Liver (tissue), 9 donors: ENCODE data around the gene IDI2. TPM values are rescaled to one million over a fixed set of nuclear protein-coding genes. Genes with fewer than 3 reads are reported as not detected.
A peak's percentile ranks its signal among the peaks of the same experiment; 100 is the strongest.

Experiments used
- DNase-seq: peaks from one replicate; pipeline ENCODE4 v3.0.0-alpha.2; 2017; ENCODE audit warnings: low spot score
- H3K27ac ChIP-seq, 2 donors: one replicate each; pipeline ENCODE4 v1.7.0; 2013; ENCODE audit warnings: inconsistent platforms in 2 of 2, low read length in 2 of 2, control low read depth in 1 of 2, low read depth in 1 of 2, mild to moderate bottlenecking in 1 of 2
- H3K27me3 ChIP-seq, 4 donors: one replicate each; pipeline versions ENCODE4 v1.6.1 to v1.7.0; 2013; ENCODE audit warnings: low read length in 3 of 4, inconsistent platforms in 1 of 4, mild to moderate bottlenecking in 1 of 4, moderate library complexity in 1 of 4; ENCODE audit not compliant: control insufficient read depth in 4 of 4, insufficient read depth in 4 of 4
- H3K36me3 ChIP-seq, 4 donors: one replicate each; pipeline versions ENCODE4 v1.6.1 to v1.7.0; 2013; ENCODE audit warnings: low read length in 3 of 4, mild to moderate bottlenecking in 3 of 4, low read depth in 1 of 4, moderate library complexity in 1 of 4; ENCODE audit not compliant: control insufficient read depth in 4 of 4, insufficient read depth in 3 of 4
- H3K4me1 ChIP-seq, 4 donors: one replicate each; pipeline versions ENCODE4 v1.6.1 to v1.7.0; 2013; ENCODE audit warnings: low read length in 3 of 4, mild to moderate bottlenecking in 3 of 4, moderate library complexity in 1 of 4; ENCODE audit not compliant: control insufficient read depth in 4 of 4, insufficient read depth in 4 of 4
- H3K4me3 ChIP-seq, 3 donors: one replicate each; pipeline versions ENCODE4 v1.6.1 to v1.7.0; 2013; ENCODE audit warnings: low read length in 3 of 3, control low read depth in 1 of 3, low read depth in 1 of 3, mild to moderate bottlenecking in 1 of 3
- H3K9ac ChIP-seq, 2 donors: one replicate each; pipeline ENCODE4 v1.7.0; 2013; ENCODE audit warnings: low read length in 2 of 2, mild to moderate bottlenecking in 2 of 2, moderate library complexity in 2 of 2, control low read depth in 1 of 2, low read depth in 1 of 2
- H3K9me3 ChIP-seq, 4 donors: one replicate each; pipeline versions ENCODE4 v1.6.1 to v1.7.0; 2013; ENCODE audit warnings: low read length in 3 of 4; ENCODE audit not compliant: control insufficient read depth in 4 of 4
- EGR1 ChIP-seq, 2 donors: IDR thresholded peaks; 2 replicates each; pipeline ENCODE4 v1.6.1; 2016 to 2018; ENCODE audit warnings: antibody characterized with exemption in 2 of 2, low read depth in 2 of 2
- FOXA1 ChIP-seq: IDR thresholded peaks from 2 replicates; pipeline ENCODE4 v1.6.1; 2016; ENCODE audit warnings: antibody characterized with exemption
- FOXA2 ChIP-seq: IDR thresholded peaks from 2 replicates; pipeline ENCODE4 v1.6.1; 2016; ENCODE audit warnings: antibody characterized with exemption
- GABPA ChIP-seq, 2 donors: IDR thresholded peaks in 1 of 2; conservative IDR thresholded peaks in 1 of 2; 2 replicates each; pipeline ENCODE4 v1.6.1; 2016; ENCODE audit warnings: antibody characterized with exemption in 2 of 2, mild to moderate bottlenecking in 1 of 2, moderate library complexity in 1 of 2
- HNF4A ChIP-seq, 2 donors: conservative IDR thresholded peaks; 2 replicates each; pipeline ENCODE4 v1.6.1; 2016; ENCODE audit warnings: antibody characterized with exemption in 2 of 2, mild to moderate bottlenecking in 2 of 2
- HNF4G ChIP-seq: IDR thresholded peaks from 2 replicates; pipeline ENCODE4 v1.6.1; 2016; ENCODE audit warnings: antibody characterized with exemption
- NR2F2 ChIP-seq: IDR thresholded peaks from 2 replicates; pipeline ENCODE4 v1.6.1; 2016; ENCODE audit warnings: antibody characterized with exemption
- RAD21 ChIP-seq, 2 donors: IDR thresholded peaks; 2 replicates each; pipeline ENCODE4 v1.6.1; 2016; ENCODE audit warnings: antibody characterized with exemption in 2 of 2, mild to moderate bottlenecking in 2 of 2
- RXRA ChIP-seq, 2 donors: IDR thresholded peaks; 2 replicates each; pipeline ENCODE4 v1.6.1; 2017 to 2018; ENCODE audit warnings: antibody characterized with exemption in 2 of 2, mild to moderate bottlenecking in 1 of 2
- SP1 ChIP-seq: IDR thresholded peaks from 2 replicates; pipeline ENCODE4 v1.6.1; 2018; ENCODE audit warnings: antibody characterized with exemption, mild to moderate bottlenecking
- TAF1 ChIP-seq: conservative IDR thresholded peaks from 2 replicates; pipeline ENCODE4 v1.6.1; 2016; ENCODE audit warnings: antibody characterized with exemption, mild to moderate bottlenecking
- YY1 ChIP-seq: IDR thresholded peaks from 2 replicates; pipeline ENCODE4 v1.6.1; 2016; ENCODE audit warnings: antibody characterized with exemption, mild to moderate bottlenecking
- WGBS: extraction: QIAGEN DNeasy Blood & Tissue Kit; methylation state at CpG from one replicate; pipeline ENCODE4 v1.1.7; 2013; 5-methylcytosine and 5-hydroxymethylcytosine counted together
- polyA plus RNA-seq, 2 donors: library from polyadenylated mRNA; stranded (reverse) in 1 of 2; unstranded in 1 of 2; fragments of 200-250 nt in 1 of 2; fragments of >200 nt in 1 of 2; fragmentation: Nextera tagmentation in 1 of 2; extraction: Ambion mirVana in 1 of 2; gene quantifications; one replicate each; pipeline versions ENCODE4 v1.2.1 to v1.2.3, GENCODE V29; 2013 to 2015
- total RNA-seq, 2 donors: library from RNA; depleted of rRNA; stranded (reverse); fragments of >200 nt; gene quantifications; one replicate each; pipeline ENCODE4 v1.2.3, GENCODE V29; 2014
- TF ChIP-seq, protein P1 (sequence below): IDR thresholded peaks from 2 replicates; pipeline ENCODE4 v1.6.1; 2016; ENCODE audit warnings: antibody characterized with exemption
- TF ChIP-seq, protein P2 (sequence below): fragments of 150-350 bp; IDR thresholded peaks from 2 replicates; pipeline ENCODE4 v1.5.1; 2017; ENCODE audit warnings: improper control_type of control experiment, low read depth, low read length; ENCODE audit not compliant: missing input control
- TF ChIP-seq, protein P3 (sequence below): IDR thresholded peaks from 2 replicates; pipeline ENCODE4 v1.6.1; 2016; ENCODE audit warnings: antibody characterized with exemption
- TF ChIP-seq, protein P4 (sequence below): IDR thresholded peaks from 2 replicates; pipeline ENCODE4 v1.6.1; 2016; ENCODE audit warnings: antibody characterized with exemption, mild to moderate bottlenecking
- donor health status: healthy.
- donor health status: healthy.
- donor health status: healthy.
- donor health status: healthy.
- donor health status: healthy.

Gene IDI2
- total and polyA plus RNA-seq, 4 donors: not detected

DNA sequence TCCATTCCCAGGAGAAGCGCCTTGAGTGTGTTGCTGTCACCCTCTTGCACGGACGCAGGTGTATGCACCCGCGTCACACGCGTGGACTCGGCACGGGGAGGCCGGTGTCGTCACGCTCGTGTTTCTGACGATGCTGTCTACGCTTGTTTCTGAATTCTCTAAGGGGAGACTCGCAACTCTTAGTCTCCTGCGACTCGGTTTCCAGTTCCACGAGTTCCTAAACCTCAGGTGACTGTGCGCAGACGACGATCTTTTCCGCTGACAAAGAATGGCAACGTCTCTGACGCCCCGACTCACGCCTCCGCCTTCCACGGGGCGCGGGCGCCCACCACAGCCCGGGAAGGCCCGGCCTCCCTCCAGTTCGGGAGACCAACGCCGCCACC is 22.7 kb upstream of the IDI2 start:
- WGBS: under 1% methylated on average over 37 of the region's 37 CpGs
- Histone ChIP-seq H3K27ac (peak overlapping the region; percentile 96 to 99), H3K9ac (peak overlapping the region; percentile 76 to 92), H3K27me3 (no peaks in the 10 kb centered on the region), H3K4me1 (peaks cover 0 to 60% (median 26%) of the 10 kb centered on the region in 4 donors), H3K9me3 (no peaks in the 10 kb centered on the region), H3K36me3 (peaks cover 3 to 7% (median 5%) of the 10 kb centered on the region in 4 donors), H3K4me3 (peak overlapping the region; percentile 81 to 100 (median 90))
- TF ChIP-seq SP1 (no peak), EGR1 (IDR thresholded peaks at IDR 0.05; ENCODE audit: low read depth in 2 of 2) (no peak), YY1 (no peak), RXRA (IDR thresholded peaks at IDR 0.05) (no peak), FOXA2 (no peak), HNF4A (conservative IDR thresholded peaks at IDR 0.05) (no peak), HNF4G (no peak), NR2F2 (no peak), TAF1 (no peak), GABPA (IDR thresholded peaks at IDR 0.05 in 1 of 2, conservative IDR thresholded peaks at IDR 0.05 in 1 of 2) (no peak), FOXA1 (no peak), RAD21 (IDR thresholded peaks at IDR 0.05) (no peak)
- TF ChIP-seq, protein P1, sequence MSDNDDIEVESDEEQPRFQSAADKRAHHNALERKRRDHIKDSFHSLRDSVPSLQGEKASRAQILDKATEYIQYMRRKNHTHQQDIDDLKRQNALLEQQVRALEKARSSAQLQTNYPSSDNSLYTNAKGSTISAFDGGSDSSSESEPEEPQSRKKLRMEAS: no peak
- TF ChIP-seq, protein P2, sequence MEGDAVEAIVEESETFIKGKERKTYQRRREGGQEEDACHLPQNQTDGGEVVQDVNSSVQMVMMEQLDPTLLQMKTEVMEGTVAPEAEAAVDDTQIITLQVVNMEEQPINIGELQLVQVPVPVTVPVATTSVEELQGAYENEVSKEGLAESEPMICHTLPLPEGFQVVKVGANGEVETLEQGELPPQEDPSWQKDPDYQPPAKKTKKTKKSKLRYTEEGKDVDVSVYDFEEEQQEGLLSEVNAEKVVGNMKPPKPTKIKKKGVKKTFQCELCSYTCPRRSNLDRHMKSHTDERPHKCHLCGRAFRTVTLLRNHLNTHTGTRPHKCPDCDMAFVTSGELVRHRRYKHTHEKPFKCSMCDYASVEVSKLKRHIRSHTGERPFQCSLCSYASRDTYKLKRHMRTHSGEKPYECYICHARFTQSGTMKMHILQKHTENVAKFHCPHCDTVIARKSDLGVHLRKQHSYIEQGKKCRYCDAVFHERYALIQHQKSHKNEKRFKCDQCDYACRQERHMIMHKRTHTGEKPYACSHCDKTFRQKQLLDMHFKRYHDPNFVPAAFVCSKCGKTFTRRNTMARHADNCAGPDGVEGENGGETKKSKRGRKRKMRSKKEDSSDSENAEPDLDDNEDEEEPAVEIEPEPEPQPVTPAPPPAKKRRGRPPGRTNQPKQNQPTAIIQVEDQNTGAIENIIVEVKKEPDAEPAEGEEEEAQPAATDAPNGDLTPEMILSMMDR: no peak
- TF ChIP-seq, protein P3, sequence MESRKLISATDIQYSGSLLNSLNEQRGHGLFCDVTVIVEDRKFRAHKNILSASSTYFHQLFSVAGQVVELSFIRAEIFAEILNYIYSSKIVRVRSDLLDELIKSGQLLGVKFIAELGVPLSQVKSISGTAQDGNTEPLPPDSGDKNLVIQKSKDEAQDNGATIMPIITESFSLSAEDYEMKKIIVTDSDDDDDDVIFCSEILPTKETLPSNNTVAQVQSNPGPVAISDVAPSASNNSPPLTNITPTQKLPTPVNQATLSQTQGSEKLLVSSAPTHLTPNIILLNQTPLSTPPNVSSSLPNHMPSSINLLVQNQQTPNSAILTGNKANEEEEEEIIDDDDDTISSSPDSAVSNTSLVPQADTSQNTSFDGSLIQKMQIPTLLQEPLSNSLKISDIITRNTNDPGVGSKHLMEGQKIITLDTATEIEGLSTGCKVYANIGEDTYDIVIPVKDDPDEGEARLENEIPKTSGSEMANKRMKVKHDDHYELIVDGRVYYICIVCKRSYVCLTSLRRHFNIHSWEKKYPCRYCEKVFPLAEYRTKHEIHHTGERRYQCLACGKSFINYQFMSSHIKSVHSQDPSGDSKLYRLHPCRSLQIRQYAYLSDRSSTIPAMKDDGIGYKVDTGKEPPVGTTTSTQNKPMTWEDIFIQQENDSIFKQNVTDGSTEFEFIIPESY: no peak
- TF ChIP-seq, protein P4, sequence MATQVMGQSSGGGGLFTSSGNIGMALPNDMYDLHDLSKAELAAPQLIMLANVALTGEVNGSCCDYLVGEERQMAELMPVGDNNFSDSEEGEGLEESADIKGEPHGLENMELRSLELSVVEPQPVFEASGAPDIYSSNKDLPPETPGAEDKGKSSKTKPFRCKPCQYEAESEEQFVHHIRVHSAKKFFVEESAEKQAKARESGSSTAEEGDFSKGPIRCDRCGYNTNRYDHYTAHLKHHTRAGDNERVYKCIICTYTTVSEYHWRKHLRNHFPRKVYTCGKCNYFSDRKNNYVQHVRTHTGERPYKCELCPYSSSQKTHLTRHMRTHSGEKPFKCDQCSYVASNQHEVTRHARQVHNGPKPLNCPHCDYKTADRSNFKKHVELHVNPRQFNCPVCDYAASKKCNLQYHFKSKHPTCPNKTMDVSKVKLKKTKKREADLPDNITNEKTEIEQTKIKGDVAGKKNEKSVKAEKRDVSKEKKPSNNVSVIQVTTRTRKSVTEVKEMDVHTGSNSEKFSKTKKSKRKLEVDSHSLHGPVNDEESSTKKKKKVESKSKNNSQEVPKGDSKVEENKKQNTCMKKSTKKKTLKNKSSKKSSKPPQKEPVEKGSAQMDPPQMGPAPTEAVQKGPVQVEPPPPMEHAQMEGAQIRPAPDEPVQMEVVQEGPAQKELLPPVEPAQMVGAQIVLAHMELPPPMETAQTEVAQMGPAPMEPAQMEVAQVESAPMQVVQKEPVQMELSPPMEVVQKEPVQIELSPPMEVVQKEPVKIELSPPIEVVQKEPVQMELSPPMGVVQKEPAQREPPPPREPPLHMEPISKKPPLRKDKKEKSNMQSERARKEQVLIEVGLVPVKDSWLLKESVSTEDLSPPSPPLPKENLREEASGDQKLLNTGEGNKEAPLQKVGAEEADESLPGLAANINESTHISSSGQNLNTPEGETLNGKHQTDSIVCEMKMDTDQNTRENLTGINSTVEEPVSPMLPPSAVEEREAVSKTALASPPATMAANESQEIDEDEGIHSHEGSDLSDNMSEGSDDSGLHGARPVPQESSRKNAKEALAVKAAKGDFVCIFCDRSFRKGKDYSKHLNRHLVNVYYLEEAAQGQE: no peak
- no peak for DNase-seq

DNA sequence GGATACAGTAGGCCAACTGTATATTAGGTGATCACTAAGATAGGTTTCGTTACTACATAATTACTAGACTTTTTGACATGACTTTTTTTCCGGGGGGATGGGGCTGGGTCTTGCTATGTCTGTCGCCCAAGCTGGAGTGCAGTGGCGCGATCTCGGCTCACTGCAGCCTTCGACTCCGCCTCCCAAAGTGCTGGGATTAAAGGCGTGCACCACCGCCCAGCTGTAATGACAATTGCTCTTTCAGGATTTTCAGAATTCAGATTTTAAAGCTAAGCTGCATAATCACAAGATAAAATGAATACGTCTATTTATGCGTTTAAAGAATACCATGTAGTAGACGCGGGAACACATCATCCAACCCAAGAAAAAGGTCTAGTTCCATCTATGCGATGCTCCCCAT is 22.3 kb upstream of the IDI2 start:
- no peaks in the 10 kb centered on the region for H3K27me3 ChIP-seq
- peak overlapping the region; percentile 81 to 100 (median 90) for H3K4me3 ChIP-seq
- H3K36me3 ChIP-seq: peaks cover 3 to 10% (median 7%) of the 10 kb centered on the region in 4 donors
- 2% methylated on average over 15 of the region's 15 CpGs for WGBS
- TF ChIP-seq RAD21 (IDR thresholded peaks at IDR 0.05): peak in 1 of 2 donors; percentile 10
- TF ChIP-seq FOXA1: no peak
- peak overlapping the region; percentile 76 to 92 for H3K9ac ChIP-seq
- H3K9me3 ChIP-seq: no peaks in the 10 kb centered on the region
- H3K4me1 ChIP-seq: peaks cover 0 to 56% (median 24%) of the 10 kb centered on the region in 4 donors
- H3K27ac ChIP-seq: peak overlapping the region; percentile 96 to 99
- no peak for DNase-seq
